ENCODE results near the gene TAT.

GRCh38 chr16:71562552-71562951 lies 14.3 kb downstream of the TAT start:
- no peak for TF ChIP-seq ZNF830 (tag by site-specific recombination; IDR thresholded peaks at IDR 0.05; ENCODE audit: low read depth)
- TF ChIP-seq YY1 (tag by site-specific recombination; IDR thresholded peaks at IDR 0.05): no peak
